ENCODE measurements around the gene DIP2C.
A peak's percentile ranks its signal among the peaks of the same experiment; 100 is the strongest.

DNA sequence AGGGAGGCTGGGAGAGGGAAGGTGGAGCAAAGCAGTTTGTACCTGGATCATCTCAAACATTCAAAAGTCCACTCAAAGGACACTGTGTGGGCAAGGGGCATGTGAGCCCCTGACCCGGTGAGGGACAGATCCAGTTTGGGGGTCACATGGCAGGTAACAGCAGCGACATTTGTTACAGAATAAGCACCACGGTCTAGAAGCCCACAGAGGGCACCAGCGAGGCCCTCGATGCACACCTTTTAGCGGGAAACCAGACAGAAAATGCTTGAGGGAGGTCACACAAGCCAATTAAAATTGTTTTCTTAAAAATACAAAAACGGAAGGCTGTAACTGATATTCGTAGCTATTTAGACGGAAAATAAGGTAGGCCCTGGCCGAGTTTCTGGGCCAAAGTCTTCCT is 409.8 kb downstream of the DIP2C start:
- TF ChIP-seq, protein P1, sequence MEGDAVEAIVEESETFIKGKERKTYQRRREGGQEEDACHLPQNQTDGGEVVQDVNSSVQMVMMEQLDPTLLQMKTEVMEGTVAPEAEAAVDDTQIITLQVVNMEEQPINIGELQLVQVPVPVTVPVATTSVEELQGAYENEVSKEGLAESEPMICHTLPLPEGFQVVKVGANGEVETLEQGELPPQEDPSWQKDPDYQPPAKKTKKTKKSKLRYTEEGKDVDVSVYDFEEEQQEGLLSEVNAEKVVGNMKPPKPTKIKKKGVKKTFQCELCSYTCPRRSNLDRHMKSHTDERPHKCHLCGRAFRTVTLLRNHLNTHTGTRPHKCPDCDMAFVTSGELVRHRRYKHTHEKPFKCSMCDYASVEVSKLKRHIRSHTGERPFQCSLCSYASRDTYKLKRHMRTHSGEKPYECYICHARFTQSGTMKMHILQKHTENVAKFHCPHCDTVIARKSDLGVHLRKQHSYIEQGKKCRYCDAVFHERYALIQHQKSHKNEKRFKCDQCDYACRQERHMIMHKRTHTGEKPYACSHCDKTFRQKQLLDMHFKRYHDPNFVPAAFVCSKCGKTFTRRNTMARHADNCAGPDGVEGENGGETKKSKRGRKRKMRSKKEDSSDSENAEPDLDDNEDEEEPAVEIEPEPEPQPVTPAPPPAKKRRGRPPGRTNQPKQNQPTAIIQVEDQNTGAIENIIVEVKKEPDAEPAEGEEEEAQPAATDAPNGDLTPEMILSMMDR (IDR thresholded peaks at IDR 0.05; ENCODE audit: borderline replicate concordance, extremely low read depth, low read length, poor library complexity, severe bottlenecking): peak; percentile 29
- no peak for TF ChIP-seq EZH2 (IDR thresholded peaks at IDR 0.05; ENCODE audit: borderline replicate concordance, low read depth, low read length, severe bottlenecking)

All from DND-41 (cell line).